Ishikawa (cell line): Measurements from ENCODE around the gene SLIT3.

Experiments
- CEBPB ChIP-seq: IDR thresholded peaks from 2 replicates; pipeline ENCODE4 v1.6.1; 2012
- CREB1 ChIP-seq: IDR thresholded peaks from 2 replicates; pipeline ENCODE4 v1.6.1; 2012; ENCODE audit warnings: low read depth
- EGR1 ChIP-seq: IDR thresholded peaks from 2 replicates; pipeline ENCODE4 v1.6.1; 2012
- MAX ChIP-seq: IDR thresholded peaks from 2 replicates; pipeline ENCODE4 v1.6.1; 2012
- NFIC ChIP-seq: IDR thresholded peaks from 2 replicates; pipeline ENCODE4 v1.6.1; 2012
- RAD21 ChIP-seq: IDR thresholded peaks from 2 replicates; pipeline ENCODE4 v1.6.1; 2012; ENCODE audit warnings: low read depth
- TEAD4 ChIP-seq: IDR thresholded peaks from 2 replicates; pipeline ENCODE4 v1.6.1; 2012
- YY1 ChIP-seq: IDR thresholded peaks from 2 replicates; pipeline ENCODE4 v1.6.1; 2012; ENCODE audit warnings: low read depth
- TF ChIP-seq, protein P1 (sequence below): IDR thresholded peaks from 2 replicates; pipeline ENCODE4 v1.6.1; 2012; ENCODE audit warnings: low read depth, mild to moderate bottlenecking

GRCh38 chr5:168765551-168766425 lies 535.2 kb downstream of the SLIT3 start:
- TF ChIP-seq CREB1 (no peak), EGR1 (no peak), CEBPB (no peak), RAD21 (no peak), YY1 (no peak), NFIC (no peak), TEAD4 (no peak), MAX (no peak)
- TF ChIP-seq, protein P1, sequence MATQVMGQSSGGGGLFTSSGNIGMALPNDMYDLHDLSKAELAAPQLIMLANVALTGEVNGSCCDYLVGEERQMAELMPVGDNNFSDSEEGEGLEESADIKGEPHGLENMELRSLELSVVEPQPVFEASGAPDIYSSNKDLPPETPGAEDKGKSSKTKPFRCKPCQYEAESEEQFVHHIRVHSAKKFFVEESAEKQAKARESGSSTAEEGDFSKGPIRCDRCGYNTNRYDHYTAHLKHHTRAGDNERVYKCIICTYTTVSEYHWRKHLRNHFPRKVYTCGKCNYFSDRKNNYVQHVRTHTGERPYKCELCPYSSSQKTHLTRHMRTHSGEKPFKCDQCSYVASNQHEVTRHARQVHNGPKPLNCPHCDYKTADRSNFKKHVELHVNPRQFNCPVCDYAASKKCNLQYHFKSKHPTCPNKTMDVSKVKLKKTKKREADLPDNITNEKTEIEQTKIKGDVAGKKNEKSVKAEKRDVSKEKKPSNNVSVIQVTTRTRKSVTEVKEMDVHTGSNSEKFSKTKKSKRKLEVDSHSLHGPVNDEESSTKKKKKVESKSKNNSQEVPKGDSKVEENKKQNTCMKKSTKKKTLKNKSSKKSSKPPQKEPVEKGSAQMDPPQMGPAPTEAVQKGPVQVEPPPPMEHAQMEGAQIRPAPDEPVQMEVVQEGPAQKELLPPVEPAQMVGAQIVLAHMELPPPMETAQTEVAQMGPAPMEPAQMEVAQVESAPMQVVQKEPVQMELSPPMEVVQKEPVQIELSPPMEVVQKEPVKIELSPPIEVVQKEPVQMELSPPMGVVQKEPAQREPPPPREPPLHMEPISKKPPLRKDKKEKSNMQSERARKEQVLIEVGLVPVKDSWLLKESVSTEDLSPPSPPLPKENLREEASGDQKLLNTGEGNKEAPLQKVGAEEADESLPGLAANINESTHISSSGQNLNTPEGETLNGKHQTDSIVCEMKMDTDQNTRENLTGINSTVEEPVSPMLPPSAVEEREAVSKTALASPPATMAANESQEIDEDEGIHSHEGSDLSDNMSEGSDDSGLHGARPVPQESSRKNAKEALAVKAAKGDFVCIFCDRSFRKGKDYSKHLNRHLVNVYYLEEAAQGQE: no peak
